PC-9 (cell line): ENCODE data around the gene SSX1.
"Not testable (repeated sequence)": the region's sequence is repeated elsewhere in the genome, so short reads cannot be mapped to it uniquely, and the experiment has no call there.

ENCODE experiments used
- EZH2 ChIP-seq: fragments of 200-600 bp; sonication (generic); IDR thresholded peaks from 2 replicates; pipeline ENCODE4 v1.8.0; 2017; ENCODE audit warnings: antibody characterized with exemption, low read depth
- TF ChIP-seq, protein P1 (sequence below): fragments of 200-600 bp; sonication (generic); conservative IDR thresholded peaks from 2 replicates; pipeline ENCODE4 v1.6.1; 2017; ENCODE audit warnings: mixed run types, antibody characterized with exemption, mild to moderate bottlenecking, moderate library complexity

DNA sequence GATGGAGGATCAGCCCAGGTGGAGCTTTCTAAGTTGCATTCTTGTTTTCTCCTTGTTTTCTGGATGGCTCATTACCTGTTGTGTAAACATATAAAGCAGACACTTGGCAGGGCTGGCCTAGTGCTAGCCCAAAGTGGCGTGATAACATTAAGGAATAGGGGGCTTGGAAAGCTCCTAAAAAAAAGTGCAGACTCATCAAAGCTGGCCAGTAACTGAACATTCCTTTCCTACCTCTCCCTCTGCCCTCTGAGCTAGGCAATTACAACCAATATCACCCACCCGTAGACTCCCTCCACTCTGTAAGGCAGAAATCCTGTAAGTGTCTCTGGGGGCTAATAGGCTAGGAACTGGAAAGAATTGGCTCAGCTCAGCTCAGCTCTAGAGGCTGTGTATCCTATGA lies 58.8 kb downstream of the SSX1 start:
- TF ChIP-seq, protein P1, sequence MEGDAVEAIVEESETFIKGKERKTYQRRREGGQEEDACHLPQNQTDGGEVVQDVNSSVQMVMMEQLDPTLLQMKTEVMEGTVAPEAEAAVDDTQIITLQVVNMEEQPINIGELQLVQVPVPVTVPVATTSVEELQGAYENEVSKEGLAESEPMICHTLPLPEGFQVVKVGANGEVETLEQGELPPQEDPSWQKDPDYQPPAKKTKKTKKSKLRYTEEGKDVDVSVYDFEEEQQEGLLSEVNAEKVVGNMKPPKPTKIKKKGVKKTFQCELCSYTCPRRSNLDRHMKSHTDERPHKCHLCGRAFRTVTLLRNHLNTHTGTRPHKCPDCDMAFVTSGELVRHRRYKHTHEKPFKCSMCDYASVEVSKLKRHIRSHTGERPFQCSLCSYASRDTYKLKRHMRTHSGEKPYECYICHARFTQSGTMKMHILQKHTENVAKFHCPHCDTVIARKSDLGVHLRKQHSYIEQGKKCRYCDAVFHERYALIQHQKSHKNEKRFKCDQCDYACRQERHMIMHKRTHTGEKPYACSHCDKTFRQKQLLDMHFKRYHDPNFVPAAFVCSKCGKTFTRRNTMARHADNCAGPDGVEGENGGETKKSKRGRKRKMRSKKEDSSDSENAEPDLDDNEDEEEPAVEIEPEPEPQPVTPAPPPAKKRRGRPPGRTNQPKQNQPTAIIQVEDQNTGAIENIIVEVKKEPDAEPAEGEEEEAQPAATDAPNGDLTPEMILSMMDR = not testable (repeated sequence)
- not testable (repeated sequence) for TF ChIP-seq EZH2
